ENCODE data around the gene MBP.
"Not testable (repeated sequence)": the region's sequence is repeated elsewhere in the genome, so short reads cannot be mapped to it uniquely, and the experiment has no call there.

The MBP gene

DNA sequence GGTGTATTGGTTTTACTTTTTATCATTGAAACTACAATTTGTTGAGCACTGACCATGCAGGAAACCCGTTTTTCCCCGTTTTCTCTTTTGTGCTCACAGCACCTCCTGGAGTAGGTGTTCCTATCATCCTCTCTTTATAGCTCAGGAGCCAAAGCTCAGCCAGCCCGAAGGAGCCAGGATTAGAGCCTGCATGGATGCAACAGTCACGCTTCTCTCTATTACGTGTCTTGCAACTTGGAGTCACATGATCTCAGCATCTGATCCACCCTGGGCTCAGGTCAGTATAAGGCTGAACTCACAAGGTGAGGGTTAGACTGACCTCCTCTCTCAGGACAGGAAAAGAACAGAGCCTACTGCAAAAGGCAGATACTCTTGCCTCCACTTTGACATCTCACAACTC lies 150.5 kb downstream of the MBP start:
- no peak for DNase-seq

DNA sequence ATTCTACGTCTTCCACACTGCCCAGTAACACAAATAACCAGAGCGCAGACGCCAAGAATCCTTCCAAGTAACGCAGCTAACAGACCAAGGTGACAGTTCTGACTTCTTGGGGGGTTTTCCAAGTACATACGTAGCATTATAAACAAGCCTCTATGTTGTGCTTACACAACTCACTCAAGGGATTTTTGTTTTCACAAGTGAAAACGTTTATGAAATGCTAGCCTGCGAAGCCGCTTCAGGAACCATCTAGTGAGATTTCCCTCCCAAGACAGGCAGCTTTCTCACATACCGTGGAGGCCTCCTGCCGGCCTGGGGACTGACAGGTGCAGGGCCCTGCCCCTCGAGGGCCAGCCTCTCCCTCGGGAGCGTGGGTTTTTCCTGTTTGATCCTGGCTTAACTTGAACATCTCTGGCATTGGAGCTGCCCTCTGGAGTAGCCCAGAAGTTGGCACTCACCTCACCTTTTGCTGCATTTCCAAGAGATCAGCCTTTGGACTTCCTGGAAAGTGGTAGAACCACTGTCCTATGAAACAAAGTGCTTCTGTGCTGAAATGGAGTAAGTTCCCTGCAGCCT lies 151.1 kb downstream of the MBP start:
- DNase-seq = no peak

DNA sequence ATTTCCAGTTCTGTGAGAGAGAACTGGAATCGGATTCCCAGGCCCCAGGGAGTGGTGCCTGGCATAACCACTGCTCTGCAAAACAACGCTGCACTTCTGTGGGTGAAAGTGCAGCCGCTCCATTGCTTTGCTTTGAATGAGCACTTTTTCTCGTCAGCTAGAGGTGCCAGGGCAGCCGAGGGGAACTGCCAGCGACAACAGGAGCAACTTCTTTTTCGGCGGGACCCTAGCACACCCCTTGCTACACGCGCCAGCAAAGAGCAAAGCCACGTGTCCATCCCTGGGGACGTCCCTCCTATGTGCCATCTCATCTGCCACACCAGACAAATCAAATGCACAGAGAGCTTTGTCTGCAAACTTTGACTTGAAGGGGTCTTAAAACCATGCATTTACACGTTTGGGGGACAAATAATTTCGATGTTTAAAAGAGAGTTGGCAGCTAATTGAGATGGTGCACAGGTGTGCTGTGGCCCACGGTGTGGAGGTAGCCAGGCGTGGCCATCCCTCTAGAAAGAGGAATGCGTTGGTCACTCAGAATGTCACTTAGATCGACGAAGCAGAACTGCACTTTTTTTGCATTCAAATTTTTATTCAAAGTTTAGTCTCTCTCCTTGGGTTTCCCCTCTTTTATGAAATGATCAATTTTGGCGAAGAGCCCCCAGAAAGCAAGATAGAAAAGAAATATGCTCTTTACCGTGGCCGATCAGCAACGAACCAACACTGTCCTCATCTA lies 151.8 kb downstream of the MBP start:
- no peak for DNase-seq

DNA sequence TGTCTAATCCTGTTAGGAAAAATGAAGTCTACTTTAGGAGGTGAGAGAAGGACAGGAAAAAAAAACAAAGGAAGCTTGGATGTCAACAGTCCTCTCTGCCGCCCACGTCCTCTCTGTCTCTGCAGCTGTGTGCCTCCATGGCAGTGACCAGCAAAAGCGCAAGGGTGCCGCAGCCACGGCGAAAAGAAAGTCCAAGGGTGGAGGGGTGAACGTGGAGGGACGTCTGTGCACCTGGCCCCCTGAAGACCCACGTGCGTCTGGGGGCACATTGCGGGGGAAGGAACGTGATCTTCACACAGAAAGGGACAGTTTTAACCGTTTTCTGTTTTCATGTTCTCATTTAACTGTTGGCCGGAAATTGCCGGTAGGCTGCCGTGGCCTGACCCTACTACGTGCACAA lies 152.7 kb downstream of the MBP start:
- DNase-seq = no peak

DNA sequence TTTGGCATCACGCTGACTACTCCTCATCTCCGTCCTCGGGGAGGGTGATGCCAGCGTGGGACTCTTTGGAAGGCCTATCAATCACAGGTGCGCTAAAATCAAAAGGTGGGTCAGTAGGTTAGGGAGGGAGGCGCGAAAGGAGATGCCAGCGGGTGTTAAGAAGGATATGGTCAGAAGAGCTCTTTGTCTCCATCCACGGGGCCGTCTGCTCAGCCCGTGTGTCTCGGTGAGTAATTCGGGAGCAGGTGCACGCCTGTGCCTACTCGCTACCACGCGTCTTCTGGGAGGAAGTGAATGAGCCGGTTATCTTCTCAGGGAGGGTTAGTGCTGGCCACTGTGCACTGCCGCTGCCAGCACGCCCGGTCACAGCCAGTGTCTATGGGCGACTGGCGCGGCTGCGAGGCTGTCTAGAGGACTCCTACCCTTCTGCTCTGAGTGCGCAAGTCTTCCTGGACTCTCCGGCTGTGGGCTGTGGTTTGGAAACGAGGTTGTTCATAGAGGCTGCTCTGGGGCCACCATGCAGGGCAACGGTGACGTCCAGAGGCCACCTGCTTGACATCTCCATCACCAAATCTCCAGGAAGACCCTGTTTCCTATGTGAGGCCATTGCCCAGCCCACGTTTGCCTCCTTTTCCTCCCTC lies 153.4 kb downstream of the MBP start:
- DNase-seq = no peak

DNA sequence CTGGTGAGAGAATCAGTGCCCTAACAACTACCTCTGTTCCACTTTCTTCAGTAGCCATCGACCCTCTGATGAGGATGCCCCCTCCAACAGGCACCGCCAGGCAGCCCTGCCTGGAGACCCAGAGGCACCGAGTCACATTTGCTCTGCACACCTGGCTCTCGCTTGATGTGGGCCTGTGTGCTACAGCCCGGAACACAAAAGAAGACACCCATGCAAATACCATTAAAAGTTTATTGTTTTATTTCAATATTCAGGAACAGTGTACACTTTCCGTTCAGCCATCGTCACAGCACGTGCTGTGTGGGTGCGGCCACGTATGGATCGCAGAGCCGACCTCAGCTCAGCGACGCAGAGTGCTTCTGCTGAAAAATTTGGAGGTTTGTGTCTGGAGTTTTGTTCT lies 154.0 kb downstream of the MBP start:
- no peak for DNase-seq

- DNase-seq = no peak
Measured at GRCh38 chr18:76977684-76978232, 154.8 kb downstream of the MBP start.

GRCh38 chr18:76977108-76977621 lies 155.4 kb downstream of the MBP start:
- no peak for DNase-seq

DNA sequence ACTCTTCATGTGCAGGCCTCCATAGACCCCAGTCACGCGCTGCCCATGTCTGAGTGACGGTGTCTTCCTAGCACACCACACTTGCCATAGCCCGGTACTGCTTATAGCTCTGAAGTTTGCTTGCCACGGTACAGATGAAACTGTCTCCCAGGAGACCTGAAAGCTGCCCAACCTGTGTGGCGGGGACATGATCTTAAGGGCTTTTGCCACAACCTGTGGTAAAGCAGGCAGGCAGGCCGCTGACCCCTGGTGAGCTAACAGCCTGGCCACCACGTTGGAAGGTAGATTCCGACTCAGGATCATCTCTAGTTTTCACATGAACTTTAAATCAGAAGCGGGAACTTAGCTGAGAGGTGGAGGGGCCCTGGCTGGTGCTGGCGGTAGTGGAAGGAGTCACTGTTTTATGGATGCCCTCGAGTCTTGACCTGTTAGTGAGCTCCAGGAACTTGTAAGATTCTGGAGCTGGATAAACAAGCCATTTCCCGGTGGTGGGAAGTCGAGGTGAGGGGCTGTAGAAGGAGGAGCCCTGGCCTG lies 156.9 kb downstream of the MBP start:
- no peak for DNase-seq

DNA sequence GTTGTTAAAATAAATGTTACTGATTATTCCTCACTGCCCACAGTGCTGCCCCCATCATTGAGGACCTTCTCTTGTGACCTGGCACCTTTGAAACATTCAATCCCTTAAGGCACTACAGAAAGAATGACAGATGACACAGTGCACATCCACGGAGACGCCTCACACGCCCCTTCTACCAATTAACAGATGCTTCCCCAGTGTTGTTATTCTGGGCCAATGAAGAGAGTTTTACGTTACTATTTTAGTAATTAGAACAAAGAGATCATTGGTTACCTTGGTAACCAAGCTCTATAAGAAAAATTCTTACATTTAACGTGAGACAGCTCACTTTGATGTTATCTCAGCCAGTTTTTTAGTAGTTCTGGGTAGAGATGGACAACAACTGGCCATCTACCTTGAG lies 158.2 kb downstream of the MBP start:
- no peak for DNase-seq

DNA sequence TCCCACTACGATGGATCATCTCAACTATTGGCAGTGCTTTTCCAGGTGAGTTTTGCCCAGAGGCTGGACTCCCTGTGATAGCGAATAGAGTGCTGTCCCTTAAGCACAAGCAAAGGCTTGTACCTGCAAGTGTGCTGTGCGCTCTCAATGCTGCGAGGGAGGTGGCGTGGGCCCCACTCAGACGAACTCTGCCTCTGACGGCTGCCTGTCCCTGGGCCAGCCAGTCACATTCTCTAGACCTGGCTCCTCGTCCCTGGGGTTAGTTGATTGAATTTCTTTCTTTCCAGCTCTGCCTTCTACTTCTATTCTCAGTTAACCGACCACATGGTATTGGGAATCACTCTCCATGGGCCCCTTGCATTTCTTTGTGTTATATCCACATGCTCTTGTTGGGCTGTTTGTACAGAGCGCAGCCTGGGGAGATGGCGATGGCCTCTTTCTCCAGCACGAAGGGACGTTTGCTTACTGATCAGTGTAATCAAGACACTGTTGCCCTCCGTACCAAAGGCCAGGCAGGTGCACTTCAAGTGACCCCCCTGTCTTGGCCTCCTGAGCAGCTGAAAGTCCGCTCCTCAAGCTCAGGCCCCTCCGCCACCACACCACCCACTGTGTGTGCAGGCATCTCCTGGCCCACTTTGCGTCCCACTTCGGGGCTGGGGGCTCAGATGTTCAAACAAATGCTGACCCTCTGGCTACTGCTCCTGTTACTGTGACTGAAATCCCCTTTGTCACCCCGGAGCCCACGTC lies 158.9 kb downstream of the MBP start:
- no peak for DNase-seq

DNA sequence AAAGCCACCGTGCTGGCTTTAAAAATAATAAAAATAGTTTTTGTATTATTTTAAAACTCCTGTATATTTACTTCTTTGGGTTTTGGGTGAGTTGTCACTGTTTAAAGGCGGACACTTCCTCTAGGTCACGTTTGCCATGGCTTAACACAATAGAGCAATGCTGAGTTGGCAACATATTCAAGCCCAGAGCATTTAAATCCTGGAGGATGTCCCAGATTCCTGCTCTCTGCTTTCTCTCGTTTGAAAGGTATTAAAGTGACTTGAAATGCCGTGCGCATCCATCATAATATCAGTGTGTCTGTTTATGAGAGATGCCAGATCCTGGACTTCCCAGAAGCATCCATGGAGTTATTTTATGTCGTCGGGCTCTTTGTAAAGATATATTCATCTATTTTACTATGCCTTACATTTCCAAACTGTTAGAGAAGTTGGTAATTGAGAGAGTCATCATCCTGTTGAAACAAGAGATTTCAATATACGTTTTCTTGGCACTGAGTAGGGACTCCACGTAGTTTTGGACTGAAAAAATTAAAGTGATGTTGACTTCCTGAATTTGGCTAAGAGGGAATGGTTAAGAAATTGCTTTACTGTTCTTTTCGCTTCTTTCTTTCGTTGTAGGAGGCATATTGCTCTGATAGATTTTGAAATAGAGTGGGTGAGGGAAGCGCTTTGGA lies 159.6 kb downstream of the MBP start:
- DNase-seq = no peak

DNA sequence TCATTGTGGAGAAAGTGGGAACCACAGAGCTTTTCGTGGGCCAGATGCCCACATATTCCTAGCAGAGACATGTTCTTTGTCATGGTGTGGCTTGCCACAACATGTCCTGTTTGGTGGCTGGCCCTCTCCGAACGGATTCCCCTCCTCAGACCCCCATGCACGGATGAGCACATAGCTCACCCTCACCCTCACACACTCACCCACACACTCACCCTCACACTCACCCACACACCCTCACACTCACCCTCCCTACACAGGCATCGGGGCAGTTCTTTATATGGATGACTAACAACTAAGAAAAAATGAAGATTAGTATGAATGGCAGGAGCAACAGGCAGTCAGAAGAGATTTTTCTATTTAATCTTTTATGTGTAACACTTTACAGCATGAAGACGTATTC lies 160.3 kb downstream of the MBP start:
- DNase-seq = no peak

DNA sequence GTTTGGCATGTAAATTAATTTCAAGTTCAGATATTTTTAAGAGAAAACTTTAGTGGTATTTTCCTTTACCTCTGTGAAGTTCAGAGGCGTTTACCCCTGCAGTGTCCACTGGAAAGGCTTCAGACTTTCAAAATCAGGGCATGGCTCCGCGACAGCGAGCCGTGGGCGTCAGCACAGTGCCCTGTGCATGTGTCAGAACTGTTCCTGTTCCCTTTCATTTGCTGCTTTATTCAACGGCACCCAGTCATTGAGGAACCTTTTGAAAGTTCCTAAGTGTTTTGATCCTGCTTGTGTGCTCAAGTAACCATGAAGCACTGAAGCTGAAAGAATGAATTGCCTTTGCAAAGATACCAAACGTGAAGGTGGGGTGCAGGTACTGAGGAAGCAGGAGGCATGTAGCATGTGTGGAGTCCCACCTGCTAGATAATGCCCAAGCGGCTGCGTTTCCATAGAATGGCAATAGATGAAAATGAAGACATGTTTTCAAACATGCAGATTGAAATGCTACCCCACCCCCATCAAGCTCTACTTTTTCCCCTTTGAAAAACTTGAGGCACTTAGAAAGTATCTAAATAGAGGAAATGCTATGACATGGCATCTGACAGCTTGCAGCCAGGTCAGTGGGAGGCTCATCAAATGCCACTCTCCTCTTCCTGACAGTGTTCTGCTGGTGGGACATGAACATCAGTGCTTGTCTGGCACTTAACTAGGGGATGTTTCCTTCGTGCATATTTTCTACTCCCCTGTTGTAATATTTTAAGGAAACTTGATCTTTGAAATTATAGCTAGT lies 161.6 kb downstream of the MBP start:
- no peak for DNase-seq

DNA sequence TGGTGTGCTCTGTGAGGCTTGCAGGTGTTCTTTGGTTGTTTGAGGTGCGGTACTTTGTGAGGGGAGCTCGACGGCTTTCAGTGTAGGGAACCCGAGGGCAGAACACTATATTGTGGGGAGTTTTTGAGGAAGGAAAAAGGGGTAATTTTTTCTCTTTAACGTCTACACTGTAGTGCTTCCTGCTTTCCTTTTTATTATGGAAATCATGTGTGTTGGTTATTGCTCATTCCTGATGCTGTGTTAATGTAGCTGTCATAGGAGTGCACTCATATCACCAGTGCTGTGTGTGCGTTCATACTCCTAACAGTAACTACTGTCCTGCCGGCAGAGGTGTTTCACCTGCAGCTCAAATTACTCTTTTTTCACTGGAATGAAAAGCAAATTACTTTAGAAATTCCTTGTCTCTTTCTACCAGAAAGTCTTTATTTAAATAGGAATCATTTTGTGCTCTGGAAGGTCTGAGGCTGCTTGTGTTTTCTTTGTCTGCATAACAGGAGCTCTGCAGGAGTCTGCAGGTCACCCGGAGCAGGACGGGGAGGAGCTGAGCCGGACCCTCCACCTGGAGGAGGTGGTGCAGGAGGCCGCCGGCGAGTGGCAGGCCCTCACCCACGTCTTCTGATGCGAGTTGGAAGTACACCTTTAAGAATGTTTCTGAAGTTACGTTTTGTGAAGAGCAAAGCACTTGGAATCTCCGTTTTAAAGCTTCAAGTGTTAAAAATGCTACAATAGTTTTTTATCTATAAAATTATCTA lies 164.7 kb downstream of the MBP start:
- no peak for DNase-seq

DNA sequence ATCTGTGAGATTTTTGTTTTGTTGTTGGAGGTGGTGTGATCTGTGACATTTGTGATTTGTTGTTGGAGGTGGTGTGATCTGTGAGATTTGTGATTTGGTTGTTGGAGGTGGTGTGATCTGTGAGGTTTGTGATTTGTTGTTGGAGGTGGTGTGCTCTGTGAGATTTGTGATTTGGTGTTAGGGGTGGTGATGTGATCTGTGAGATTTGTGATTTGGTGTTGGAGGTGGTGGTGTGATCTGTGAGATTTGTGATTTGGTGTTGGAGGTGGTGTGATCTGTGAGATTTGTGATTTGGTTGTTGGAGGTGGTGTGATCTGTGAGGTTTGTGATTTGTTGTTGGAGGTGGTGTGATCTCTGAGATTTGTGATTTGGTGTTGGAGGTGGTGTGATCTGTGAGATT lies 165.3 kb downstream of the MBP start:
- not testable (repeated sequence) for DNase-seq

DNA sequence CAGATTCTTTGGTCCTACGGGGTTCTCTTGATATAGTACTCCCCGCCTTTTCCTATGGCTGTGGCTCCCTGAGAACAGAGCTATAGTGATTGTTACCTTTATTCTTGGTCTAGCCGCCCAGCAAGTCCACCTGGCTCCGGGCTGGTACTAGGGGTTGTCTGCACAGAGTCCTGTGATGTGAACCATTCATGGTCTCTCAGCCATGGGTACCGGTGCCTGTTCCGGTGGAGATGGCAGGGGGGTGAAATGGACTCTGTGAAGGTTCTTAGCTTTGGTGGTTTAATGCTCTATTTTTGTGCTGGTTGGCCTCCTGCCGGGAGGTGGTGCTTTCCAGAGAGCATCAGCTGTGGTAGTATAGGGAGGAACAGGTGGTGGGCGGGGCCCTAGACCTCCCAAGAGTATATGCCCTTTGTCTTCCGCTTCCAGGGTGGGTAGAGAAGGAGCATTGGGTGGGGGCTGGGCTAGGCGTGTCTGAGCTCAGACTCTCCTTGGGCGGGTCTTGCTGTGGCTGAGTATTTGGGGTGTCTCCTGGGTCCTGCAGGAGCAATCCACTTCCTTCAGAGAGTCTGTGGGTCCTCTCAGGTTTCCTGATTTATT lies 166.9 kb downstream of the MBP start:
- not testable (repeated sequence) for DNase-seq

DNA sequence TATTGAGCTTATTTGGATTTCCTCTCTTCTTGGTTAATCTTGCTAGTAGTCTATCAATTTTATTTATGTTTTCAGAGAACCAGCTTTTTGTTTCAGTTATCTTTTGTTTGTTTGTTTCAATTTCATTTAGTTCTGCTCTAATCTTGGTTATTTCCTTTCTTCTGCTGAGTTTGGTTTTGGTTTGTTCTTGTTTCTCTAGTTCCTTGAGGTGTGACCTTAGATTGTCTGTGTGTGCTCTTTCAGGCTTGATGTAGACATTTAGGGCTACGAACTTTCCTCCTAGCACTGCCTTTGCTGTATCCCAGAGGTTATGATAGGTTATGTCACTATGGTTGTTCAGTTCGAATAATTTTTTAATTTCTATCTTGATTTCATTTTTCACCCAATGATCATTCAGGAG lies 168.6 kb downstream of the MBP start:
- no peak for DNase-seq

GRCh38 chr18:76962851-76963250 lies 169.7 kb downstream of the MBP start:
- no peak for DNase-seq

- DNase-seq = no peak
Measured at GRCh38 chr18:76960528-76961035, 172.0 kb downstream of the MBP start.

Data from GF-D8 (cell line).